ENCODE results near the gene THSD4.

DNA sequence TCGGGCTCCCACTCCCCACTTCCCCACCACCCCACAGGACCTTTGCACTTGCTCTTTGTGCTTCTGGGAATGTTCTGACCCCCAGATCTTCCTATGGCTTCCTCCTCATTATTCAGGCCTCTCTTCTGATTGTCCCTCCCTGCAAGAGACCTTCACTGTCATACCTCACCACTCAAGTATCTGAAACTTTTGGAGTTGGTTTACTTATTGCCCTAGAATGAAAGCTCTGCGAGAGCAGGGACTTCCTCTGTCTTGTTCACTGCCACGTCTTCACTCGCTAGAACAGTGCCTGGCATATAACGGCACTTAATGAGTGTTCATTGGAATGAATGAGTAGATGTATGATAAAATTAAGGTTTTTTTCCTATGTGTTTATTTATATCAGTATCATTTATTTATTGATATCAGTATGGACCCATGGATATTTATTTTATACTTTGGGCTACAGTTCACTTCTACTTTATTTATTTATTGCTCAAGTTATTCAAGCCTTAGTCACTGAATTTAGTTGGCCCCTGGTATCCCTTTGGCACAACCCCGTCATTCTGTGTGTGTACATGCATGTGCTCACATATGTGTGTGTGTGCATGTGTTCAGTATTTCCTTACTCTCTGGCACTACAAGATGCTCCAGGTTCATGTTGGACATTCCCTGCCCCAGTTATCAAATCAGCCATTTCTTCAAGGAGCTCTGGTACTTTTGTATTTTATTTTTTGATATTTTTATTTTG is 197.6 kb downstream of the THSD4 start:
- no peak for TF ChIP-seq CTCF (IDR thresholded peaks at IDR 0.05)
- TF ChIP-seq POLR2AphosphoS5 (IDR thresholded peaks at IDR 0.05; ENCODE audit: insufficient read depth in 1 of 2, low read depth in 1 of 2): no peak
- no peak for TF ChIP-seq POLR2A (IDR thresholded peaks at IDR 0.05)
